Natural killer cell (primary cell): ENCODE data around the gene NR1I2. TPM values are rescaled to one million over a fixed set of nuclear protein-coding genes. Genes with fewer than 3 reads are reported as not detected.

ENCODE experiments used
- ATAC-seq, 3 donors: fragments of 150-1000 bp in 2 of 3; fragments of 200-7000 bp in 1 of 3; cut with Tn5 transposase; 1 replicate in 1 of 3; 2 replicates in 2 of 3; pipeline ENCODE4 v1.10.0; 2021; ENCODE audit warnings: mild to moderate bottlenecking in 2 of 3, moderate library complexity in 2 of 3
- DNase-seq, 2 donors: peaks; one replicate each; pipeline versions ENCODE4 v3.0.0 to v3.0.0-alpha.2; 2013 to 2021; ENCODE audit warnings: mixed read lengths in 1 of 2
- H3K27ac ChIP-seq: one replicate; pipeline ENCODE4 v1.5.1; 2013; ENCODE audit warnings: mild to moderate bottlenecking, low read length
- H3K27me3 ChIP-seq: one replicate; pipeline ENCODE4 v1.6.1; 2013; ENCODE audit warnings: low read length; ENCODE audit not compliant: control insufficient read depth, insufficient read depth
- H3K36me3 ChIP-seq: one replicate; pipeline ENCODE4 v1.6.1; 2013; ENCODE audit warnings: low read length; ENCODE audit not compliant: control insufficient read depth, insufficient read depth
- H3K4me1 ChIP-seq: one replicate; pipeline ENCODE4 v1.6.1; 2013; ENCODE audit warnings: low read length; ENCODE audit not compliant: control insufficient read depth, insufficient read depth
- H3K4me3 ChIP-seq: one replicate; pipeline ENCODE4 v1.5.1; 2013; ENCODE audit warnings: low read length
- H3K9me3 ChIP-seq: one replicate; pipeline ENCODE4 v1.6.1; 2013; ENCODE audit warnings: low read length; ENCODE audit not compliant: control insufficient read depth, insufficient read depth
- H3K27ac Mint-ChIP-seq, 2 donors: one replicate each; pipeline ENCODE4 v1.8.0; 2022; ENCODE audit warnings: mild to moderate bottlenecking in 2 of 2, mixed read lengths in 2 of 2, moderate library complexity in 1 of 2
- H3K27me3 Mint-ChIP-seq, 2 donors: one replicate each; pipeline ENCODE4 v1.8.0; 2022; ENCODE audit warnings: low read depth in 2 of 2, mixed read lengths in 2 of 2
- H3K36me3 Mint-ChIP-seq: one replicate; pipeline ENCODE4 v1.8.0; 2022; ENCODE audit warnings: mixed read lengths
- H3K4me1 Mint-ChIP-seq, 2 donors: one replicate each; pipeline ENCODE4 v1.8.0; 2022; ENCODE audit warnings: mixed read lengths in 2 of 2
- H3K4me3 Mint-ChIP-seq: one replicate; pipeline ENCODE4 v1.8.0; 2022; ENCODE audit warnings: mild to moderate bottlenecking, moderate library complexity, mixed read lengths
- H3K9me3 Mint-ChIP-seq, 2 donors: one replicate each; pipeline ENCODE4 v1.8.0; 2022; ENCODE audit warnings: mixed read lengths in 2 of 2
- CTCF ChIP-seq: fragments of 200-600 bp; IDR thresholded peaks from one replicate; pipeline ENCODE4 v1.8.0; 2022; ENCODE audit warnings: antibody characterized with exemption
- WGBS: methylation state at CpG from one replicate; pipeline ENCODE4 v1.1.7; 2013; ENCODE audit warnings: missing lambda C conversion rate; ENCODE audit not compliant: insufficient coverage; 5-methylcytosine and 5-hydroxymethylcytosine counted together
- intact Hi-C: fragments of 100-400 bp; cut with micrococcal nuclease; formaldehyde crosslinking; loops from one replicate; pipeline ENCODE4 v1.14.2; 2022
- total RNA-seq, 4 donors: library from RNA; stranded (reverse); fragments of 120-200 nt in 1 of 4; gene quantifications; one replicate each; pipeline versions ENCODE4 v1.2.3 to v1.2.4, GENCODE V29; 2013 to 2022

The NR1I2 gene
- total RNA-seq, 3 donors from 2014 or later (not counting 1 experiment from before 2014, with no cell fraction given), result 0.13 to 0.25 (median 0.16) TPM

GRCh38 chr3:119864476-119864875 lies 82.6 kb downstream of the NR1I2 start:
- H3K9me3 ChIP-seq, result no peaks in the 10 kb centered on the region

More at GRCh38 chr3:119864476-119864875, 82.6 kb downstream of the NR1I2 start:
- 94% methylated on average over 7 of the region's 7 CpGs for WGBS
- Mint-ChIP-seq H3K9me3 (no peaks in the 10 kb centered on the region), H3K27me3 (no peaks in the 10 kb centered on the region), H3K36me3 (peaks cover 10% of the 10 kb centered on the region), H3K4me3 (no peak overlapping the region), H3K27ac (no peak overlapping the region), H3K4me1 (peaks cover 18 to 27% of the 10 kb centered on the region in 2 donors)
- DNase-seq (no peak), ATAC-seq (no peak)
- Histone ChIP-seq H3K4me1 (no peaks in the 10 kb centered on the region), H3K4me3 (no peak overlapping the region), H3K27me3 (no peaks in the 10 kb centered on the region), H3K36me3 (peaks cover 21% of the 10 kb centered on the region), H3K27ac (no peak overlapping the region)
- TF ChIP-seq CTCF, result no peak
- intact Hi-C loops, result no loop called here

Other genes with a start within 250 kb of the NR1I2 start
- gene CD80, start 222.5 kb upstream of the NR1I2 start, total RNA-seq, result 1 to 10 TPM in 1 of 3 donors, under 1 TPM in 1, not detected in 1; 0.40 to 1.1 TPM
- 1 to 10 TPM; 3.8 to 6.2 (median 4.5) TPM for gene ADPRH, start 202.6 kb upstream of the NR1I2 start, total RNA-seq
- gene PLA1A, start 184.2 kb upstream of the NR1I2 start, total RNA-seq, result under 1 TPM in 2 of 3 donors, not detected in 1; 0.20 to 0.34 TPM
- gene POPDC2, start 121.5 kb upstream of the NR1I2 start, total RNA-seq, result 1 to 10 TPM; 6.2 to 8.0 (median 7.9) TPM
- gene COX17, start 104.7 kb upstream of the NR1I2 start, total RNA-seq, result 10 to 100 TPM; 35.6 to 44.8 (median 40.6) TPM
- under 1 TPM in 1 of 3 donors, not detected in 2; 0.14 TPM for gene CFAP91, start 79.1 kb upstream of the NR1I2 start, total RNA-seq